Kasumi-1 (cell line): ENCODE measurements around the gene DDX1.
"Not testable (repeated sequence)": the region's sequence is repeated elsewhere in the genome, so short reads cannot be mapped to it uniquely, and the experiment has no call there.

ENCODE experiments used
- DNase-seq, 2 experiments: peaks; one replicate each; lab custom pipeline; 2025; lab: John Stamatoyannopoulos, UW

Gene DDX1

DNA sequence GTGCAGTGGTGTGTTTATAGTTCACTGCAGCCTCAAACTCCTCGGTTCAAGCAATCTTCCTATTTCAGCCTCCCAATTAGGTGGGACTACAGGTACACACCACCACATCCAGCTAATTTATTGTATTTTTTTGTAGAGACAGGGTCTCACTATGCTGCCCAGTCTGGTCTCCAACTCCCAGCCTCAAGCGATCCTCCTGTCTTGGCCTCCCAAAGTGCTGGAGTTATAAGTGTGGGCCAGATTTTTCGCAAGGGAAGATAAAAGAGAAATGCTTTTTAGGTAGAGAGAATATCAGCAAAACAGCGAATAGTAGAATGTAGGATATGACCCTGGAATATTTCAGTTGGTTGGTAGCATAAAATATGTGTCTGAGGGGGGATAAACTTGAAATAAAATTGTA lies 4.3 kb downstream of the DDX1 start:
- DNase-seq, result no peak

DNA sequence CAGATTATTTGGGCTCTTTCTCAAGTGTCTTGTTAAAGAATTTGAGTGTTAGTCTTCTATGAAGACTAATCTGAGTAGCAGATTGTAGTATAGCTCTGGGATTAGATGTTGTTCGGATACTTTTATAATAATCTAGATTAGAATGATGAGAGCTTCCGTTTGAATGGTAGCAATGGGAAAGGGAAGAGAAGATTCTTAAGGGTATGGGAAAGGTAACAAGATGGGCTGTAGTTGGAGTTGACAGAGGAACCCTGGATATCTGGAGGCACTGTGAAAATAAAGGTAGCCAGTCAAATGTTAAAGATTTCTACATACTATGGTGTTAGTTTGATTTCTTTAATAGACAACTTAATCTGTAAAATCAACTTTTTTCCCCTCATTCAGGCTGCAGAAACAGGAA lies 4.7 kb downstream of the DDX1 start:
- DNase-seq, result no peak

DNA sequence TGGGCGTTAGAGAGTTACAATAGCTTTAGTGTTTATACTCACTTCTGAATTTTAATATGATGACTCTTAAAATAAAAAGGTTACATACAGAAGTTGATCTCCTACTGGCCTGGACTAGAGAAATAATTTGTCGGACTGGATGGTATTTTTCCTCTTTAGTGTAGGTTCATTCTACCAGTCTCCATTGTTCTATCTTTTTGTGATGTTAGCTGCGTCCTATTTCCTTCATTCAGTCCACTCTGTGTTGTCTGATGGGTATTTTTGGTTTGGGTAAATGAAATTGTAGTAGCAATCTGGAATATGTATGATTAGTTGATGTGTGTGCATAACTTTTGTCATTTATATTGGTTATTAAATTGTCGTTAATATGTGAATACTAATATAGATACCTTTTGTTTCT lies 5.3 kb downstream of the DDX1 start:
- DNase-seq, result no peak

DNA sequence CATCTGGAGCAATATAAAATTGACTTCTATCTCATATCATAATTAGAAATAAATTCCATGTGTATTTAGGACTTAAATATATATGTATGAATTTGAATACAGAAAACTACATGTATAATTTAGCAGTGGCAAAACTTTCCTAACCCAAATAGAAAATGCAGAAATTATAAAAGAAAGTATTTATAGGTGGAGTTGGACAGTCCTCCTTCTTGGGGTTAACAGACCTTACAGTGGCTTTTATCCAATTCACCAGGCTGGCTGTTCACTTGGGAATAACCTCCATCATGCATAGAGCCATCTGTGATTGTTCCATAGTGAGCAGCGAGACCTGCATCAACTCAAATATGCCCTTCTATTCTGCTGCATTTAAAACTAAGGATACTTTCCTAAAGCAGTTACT lies 8.3 kb downstream of the DDX1 start:
- DNase-seq, result no peak

DNA sequence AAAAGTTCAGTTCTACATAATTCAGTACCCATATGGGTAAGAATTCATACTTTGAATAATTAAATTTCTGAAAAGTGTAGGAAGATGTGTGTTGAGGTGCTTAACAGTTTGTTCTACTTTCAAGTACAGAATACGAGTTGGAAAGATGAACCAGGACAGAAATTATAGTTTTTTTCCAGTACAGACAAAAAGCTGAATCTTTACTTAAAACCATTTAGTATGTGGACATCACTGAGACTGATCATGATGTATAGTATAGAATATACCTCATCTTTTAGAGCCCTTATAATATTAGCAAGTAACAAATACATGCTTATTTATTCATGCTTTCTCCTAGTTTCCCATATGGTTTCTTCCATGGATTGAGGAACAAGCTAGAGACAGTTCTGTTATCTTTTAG lies 10.0 kb downstream of the DDX1 start:
- DNase-seq, result no peak

DNA sequence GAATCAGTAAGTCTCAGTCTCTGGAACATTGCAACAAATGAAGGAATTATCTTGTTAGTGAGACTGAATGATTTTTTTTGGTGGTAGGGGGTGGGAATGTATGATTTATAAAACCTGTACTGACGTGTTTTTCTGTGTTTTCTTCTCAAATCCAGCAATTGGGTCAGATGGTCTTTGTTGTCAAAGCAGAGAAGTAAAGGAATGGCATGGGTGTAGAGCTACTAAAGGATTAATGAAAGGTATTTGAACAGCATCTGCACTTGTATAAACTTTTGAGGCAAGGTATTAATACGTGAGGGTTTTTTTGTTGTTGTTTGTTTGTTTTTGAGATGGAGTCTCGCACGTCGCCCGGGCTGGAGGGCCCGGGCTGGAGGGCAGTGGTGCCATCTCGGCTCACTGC lies 10.7 kb downstream of the DDX1 start:
- DNase-seq, result no peak

DNA sequence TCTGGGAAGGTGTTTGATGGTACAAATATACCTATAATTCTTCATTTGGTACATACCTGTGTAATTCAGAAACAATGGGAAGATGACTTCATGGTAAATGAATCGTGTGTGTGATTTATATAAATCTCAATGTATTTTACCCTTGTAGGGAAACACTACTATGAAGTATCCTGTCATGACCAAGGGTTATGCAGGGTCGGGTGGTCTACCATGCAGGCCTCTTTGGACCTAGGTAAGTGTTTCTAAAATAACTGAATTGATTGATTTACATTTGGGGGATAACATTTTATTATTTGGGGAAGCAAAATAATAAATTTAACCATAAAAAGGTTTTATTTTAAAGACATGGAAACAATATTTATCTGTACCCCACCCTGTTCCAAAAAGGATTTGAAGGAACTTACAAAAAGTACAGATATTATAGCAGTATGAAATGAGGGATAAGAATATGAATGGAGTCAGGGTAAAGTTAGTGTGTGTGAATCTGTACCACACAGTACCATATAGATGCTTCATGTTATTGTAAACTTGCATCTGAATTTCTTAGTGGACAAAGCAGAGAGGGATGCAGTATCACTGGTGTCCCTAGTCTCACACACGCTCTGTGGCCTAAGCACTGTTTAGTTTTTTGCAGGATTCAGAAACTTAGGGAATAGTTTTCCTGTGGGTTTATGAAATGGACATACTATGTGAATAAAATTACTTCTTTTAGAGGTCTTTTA lies 11.5 kb downstream of the DDX1 start:
- no peak for DNase-seq

DNA sequence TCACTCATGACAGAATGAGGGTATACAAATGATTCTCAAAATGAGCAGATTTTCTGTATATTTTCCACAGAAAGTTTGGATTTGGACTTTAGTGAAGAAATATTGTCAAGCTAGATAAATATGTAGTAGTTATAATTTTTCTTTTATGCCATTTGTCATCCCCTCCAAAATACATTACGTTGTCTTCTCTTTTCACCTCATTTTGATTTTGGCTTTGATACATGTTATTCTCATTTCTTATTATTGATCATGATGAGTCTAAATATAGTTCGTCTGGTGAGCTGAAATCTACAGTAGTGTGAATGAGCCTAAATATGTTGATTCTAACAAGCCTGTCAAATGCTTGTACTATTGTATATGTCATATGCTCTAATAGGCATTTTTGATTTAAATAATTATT lies 12.3 kb downstream of the DDX1 start:
- DNase-seq, result no peak

DNA sequence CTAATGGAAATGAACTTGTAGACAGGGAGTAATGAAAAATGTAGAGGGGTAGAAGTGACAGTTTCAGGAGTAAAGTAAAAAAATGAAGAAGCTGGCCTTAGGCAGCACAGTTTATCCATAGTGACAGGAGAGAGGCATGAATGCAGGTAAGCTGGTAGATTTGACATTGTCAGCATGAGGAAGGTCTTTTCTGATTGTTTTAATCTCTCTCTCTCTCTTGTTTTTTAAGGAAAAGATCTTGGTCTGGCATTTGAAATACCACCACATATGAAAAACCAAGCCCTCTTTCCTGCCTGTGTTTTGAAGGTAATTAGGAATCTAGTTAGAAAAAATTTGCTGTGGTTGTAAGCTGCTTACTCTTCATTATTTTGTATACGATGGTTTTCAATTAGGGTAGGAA lies 14.1 kb downstream of the DDX1 start:
- no peak for DNase-seq

DNA sequence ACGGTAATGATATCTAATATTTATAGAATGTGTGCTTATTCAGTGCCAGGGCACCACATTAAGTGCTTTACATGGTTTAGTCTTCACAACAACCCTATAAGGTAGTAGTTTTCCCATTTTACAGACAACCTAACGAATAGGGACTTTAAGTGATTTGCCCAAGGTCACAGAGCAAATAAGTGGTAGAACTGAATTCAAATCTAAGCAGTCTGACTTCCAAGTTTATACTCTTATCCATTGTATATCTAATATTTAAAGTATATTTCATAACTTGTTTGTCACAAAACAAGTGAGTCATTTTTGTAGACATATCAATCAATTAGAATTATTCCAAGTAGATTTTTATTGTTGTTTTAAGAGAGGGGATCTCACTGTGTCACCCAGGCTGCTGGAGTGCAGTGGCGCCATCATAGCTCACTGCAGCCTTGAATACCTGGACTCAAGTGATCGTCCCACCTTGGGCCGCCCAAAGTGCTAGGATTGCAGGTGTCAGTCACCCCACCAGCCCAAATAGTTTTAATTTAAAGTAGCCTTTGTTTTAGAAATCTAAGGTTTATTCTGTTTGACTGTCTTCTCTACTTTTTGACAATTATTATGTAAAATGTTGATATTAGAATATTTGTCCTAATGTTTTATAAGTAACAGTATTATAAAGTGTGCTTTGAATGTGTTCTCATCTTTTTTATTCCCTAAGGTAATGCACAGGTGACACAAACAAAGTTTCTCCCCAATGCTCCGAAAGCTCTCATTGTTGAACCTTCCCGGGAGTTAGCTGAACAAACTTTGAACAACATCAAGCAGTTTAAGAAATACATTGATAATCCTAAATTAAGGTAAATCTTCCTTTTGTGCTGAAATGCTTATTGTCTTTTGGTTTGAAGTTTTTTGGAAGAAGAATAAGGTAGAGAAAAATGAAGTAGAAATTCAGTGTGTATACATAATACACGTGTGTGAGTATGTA lies 15.1 kb downstream of the DDX1 start:
- no peak for DNase-seq

DNA sequence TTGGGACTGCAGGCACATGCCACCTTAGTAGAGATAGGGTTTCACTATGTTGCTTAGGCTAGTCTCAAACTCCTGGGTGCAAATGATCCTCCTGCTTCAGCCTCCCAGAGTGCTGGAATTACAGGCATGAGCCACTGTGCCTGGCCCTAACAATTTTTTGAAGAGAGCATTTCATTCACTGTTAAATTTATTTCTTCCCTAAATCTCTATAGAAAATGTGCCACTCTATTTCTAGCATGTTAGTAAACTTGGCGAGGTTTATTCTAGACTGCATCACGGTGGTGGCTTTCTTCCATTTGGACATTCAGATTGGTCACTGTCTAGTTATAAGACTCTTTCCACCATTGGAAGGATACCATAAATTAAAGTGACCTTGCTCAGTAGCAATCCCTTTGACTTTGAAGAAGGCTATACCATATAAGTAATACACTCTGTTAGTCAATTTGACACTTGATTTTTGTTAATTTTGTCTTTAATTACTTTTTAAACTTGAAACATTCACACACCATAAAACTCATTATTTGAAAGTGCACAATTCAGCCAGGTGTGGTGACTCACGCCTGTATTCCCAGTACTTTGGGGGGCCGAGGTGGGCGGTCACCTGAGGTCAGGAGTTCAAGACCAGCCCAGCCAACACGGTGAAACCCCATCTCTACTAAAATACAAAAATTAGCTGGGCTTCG lies 16.2 kb downstream of the DDX1 start:
- no peak for DNase-seq

DNA sequence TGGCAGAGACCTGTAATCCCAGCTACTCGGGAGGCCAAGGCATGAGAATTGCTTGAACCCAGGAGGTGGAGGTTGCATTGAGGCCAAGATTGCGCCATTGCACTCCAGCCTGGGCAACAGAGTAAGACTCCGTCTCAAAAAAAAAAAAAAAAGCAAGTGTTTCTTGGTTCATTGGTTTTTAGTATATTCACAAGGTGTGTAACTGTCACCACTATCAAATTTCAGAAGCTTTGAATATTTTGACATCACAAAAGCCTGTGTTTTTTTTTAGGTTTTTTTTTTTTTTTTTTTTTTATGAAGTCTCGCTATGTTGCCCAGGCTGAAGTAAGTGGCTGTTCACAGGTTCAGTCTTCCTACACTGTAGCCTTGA lies 16.7 kb downstream of the DDX1 start:
- DNase-seq, result no peak

DNA sequence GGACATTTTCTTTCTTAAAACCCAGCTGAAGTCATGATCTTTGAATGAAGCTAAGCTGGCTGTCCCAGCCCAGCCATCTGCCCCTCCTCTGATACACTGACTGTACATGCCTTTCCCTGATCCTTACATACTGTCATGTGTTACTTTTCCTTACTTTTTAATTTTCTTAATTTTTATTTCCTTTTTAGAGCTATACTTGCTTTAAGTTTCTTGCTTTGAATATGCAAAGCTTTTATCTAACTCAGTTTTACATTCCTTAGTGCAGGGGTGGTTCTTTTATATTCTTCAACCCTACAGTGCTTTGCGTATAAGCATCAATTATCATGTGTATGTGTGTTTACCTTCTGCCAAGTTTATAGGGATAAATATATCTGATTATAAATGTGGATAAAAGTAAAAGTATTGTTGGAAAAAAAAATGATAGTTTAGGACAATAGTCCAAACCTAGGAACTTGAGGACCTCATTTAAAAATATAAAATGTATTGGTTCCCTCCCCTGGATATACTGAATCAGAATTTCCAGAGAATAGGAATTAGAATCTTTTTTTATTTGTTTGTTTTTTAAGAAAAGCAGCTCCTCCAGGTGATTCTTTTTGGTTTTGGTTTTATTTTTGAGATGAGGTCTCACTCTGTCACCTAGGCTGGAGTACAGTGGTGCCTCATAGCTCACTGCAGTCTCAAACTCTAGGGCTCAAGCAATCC lies 17.8 kb downstream of the DDX1 start:
- DNase-seq, result no peak

DNA sequence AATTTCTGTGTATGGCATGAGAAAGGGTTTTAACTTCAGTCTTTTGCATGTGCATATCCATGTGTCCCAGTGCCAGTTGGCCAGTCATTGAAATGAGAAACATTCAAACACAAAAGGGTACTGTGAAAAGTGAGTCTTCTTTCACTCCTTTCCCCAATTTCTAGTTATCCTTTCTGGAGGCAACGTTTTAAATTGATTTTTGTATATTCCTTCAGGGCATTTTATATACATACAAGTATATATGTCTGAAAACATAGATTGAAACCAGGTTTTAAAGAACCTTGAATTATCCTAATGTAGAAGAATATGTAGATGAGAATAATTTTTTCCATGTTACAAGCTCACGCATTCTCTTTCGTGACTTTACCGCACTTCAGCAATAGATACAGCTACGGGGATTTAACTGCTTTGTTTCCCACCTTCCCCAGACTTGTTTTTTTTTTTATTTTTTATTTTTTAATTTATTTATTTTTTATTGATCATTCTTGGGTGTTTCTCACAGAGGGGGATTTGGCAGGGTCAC lies 18.8 kb downstream of the DDX1 start:
- DNase-seq, result no peak

DNA sequence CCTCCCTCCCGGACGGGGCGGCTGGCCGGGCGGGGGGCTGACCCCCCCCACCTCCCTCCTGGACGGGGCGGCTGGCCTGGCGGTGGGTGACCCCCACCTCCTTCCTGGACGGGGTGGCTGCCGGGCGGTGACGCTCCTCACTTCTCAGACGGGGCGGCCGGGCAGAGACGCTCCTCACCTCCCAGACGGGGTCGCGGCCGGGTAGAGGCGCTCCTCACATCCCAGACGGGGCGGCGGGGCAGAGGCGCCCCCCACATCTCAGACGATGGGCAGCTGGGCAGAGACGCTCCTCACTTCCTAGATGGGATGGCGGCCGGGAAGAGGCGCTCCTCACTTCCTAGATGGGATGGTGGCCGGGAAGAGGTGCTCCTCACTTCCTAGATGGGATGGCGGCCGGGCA lies 20.4 kb downstream of the DDX1 start:
- DNase-seq, result not testable (repeated sequence)

DNA sequence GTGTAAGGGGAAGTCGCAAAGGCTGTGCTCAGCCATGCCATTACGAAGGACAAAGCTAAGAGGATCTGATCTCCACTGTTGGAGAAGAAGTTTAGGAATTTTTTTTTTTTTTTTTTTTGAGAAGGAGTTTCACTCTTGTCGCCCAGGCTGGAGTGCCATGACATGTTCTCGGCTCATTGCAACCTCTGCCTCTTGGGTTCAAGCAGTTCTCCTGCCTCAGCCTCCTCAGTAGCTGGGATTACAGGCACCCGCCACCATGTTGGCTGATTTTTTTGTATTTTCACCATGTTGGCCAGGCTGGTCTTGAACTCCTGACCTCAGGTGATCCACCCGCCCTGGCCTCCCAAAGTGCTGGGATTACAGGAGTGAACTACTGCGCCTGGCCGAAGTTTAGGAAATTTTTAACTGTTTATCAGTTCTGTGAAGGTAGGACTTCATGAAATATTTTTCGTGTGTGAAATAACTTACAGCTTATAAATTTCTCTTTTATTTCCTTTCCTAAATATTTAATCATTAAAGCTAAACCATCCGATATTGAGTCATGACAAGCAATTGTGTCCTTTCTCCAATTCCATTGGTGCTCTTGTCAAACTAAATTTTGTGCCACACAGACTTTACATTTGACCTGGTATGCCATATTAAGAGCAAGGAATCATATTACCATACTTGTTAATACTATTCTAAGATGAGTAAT lies 22.2 kb downstream of the DDX1 start:
- DNase-seq, result no peak

DNA sequence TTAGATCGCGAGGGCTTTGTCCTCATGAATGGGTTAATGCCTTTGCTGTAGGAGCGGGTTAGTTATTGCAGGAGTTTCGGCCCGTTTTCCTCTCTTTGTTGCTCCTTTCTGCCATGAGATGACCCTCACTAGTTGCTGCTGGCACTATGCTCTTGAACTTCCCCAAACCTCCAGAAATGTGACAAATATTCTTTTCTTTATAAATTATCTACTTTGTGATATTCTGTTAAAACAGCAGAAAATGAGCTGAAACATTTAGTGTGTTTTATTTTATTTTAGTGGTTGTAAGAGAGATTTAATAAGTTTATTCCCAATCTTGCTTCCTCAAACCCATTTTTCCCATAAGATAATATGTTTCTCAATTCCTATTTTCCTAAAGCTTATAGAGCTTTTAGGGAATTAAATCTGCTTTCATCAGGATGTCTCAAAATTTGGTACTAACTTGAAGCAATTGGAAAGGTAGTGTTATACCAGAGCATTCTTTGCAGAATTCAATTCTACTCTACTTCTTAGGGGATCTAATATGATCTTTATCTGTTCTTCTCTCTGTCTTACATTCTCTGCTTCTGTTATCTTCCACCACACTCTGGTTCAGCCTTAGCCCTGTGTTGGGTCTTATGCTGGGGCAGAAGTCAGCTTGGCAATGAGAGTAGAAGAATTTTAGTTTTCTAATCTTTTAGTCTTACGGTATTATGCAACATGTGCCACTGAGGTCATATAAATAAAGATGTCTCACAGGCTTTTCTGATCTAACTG lies 23.1 kb downstream of the DDX1 start:
- DNase-seq, result no peak

DNA sequence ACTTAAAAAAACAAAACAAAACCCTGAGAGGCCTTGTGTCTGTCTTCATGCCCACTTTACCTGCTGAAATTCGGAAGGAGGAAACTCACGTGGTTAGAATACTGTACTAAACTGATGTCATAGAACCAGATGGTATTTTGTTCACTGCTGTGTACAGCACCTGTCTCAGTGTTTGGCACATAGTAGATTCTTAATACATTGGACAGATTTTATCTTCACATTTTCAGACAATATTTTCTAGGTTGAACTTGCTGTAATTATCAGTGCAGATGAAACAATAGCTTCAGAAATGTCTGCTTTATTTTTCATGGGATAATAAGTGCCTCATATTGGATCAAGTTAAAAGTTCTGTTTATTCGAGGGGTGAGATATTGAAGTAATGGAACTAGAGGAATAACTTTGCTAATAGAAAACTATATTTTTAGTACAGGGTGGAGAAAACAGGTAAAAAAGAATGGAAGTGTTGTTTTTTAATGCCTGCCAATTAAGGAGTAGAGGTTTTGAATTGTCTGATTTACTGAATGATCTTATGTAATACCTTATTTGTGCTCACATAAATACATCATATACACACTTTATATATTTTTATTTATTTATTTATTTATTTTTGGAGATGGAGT lies 23.7 kb downstream of the DDX1 start:
- DNase-seq, result no peak

DNA sequence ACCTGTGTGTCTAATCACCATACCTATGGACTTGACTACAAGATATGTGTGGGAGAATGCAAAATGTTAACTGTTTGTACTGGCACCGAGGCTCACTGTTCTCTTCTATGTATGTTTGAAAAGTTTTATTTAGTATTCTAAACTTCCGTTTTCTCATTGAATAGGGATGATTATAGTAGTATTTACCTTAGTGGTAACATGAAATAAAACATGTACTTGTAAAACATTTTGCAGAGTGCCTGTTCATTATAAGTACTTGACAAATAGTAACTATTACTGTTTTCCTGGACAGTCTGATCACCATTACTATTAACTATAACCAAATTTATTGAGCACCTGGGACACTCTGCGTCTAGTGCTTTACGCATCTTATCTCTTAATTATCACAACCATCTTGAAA lies 24.8 kb downstream of the DDX1 start:
- DNase-seq, result no peak
